ENCODE data around the gene PCDHGB7. TPM values are rescaled to one million over a fixed set of nuclear protein-coding genes. Genes with fewer than 3 reads are reported as not detected.

The PCDHGB7 gene
- total and polyA plus RNA-seq, 12 donors, result 1.9 to 12.6 (median 10.3) TPM

- no peak for DNase-seq
- Histone ChIP-seq H3K36me3 (peaks cover 0 to 26% (median 0%) of the 10 kb centered on the region in 9 donors), H3K27ac (no peak overlapping the region), H3K27me3 (no peaks in the 10 kb centered on the region), H3K4me3 (no peak overlapping the region), H3K9me3 (peaks cover 0 to 15% (median 0%) of the 10 kb centered on the region in 11 donors), H3K4me1 (peaks cover 0 to 3% (median 0%) of the 10 kb centered on the region in 9 donors)
- no peak for ATAC-seq
- TF ChIP-seq CTCF (IDR thresholded peaks at IDR 0.05), result no peak
- intact Hi-C loops (cut with DNase I), result no loop called here
- 97 to 99% methylated on average over 3 of the region's 3 CpGs for WGBS, 2 donors
Observed at GRCh38 chr5:141465351-141465750, 47.9 kb downstream of the PCDHGB7 start.

Other genes with a start within 250 kb of the PCDHGB7 start
Only the 30 nearest of the 37 such genes appear.
- 1 to 10 TPM in 7 of 10 donors, under 1 TPM in 3; 0.64 to 2.8 (median 1.4) TPM for gene PCDHB11, start 218.1 kb upstream of the PCDHGB7 start, total RNA-seq
- under 1 TPM; 0.26 to 0.37 TPM for gene PCDHB11, start 218.1 kb upstream of the PCDHGB7 start, polyA plus RNA-seq
- gene PCDHB12, start 209.0 kb upstream of the PCDHGB7 start, total RNA-seq, result 1 to 10 TPM in 6 of 10 donors, under 1 TPM in 4; 0.79 to 1.7 (median 1.1) TPM
- under 1 TPM; 0.51 to 0.58 TPM for gene PCDHB12, start 209.0 kb upstream of the PCDHGB7 start, polyA plus RNA-seq
- gene PCDHB13, start 203.8 kb upstream of the PCDHGB7 start, total RNA-seq, result 1 to 10 TPM; 2.7 to 5.4 (median 3.6) TPM
- 1 to 10 TPM; 1.0 to 1.3 TPM for gene PCDHB13, start 203.8 kb upstream of the PCDHGB7 start, polyA plus RNA-seq
- 1 to 10 TPM; 1.4 to 9.0 (median 4.2) TPM for gene PCDHB14, start 194.3 kb upstream of the PCDHGB7 start, total RNA-seq
- gene PCDHB14, start 194.3 kb upstream of the PCDHGB7 start, polyA plus RNA-seq, result 1 to 10 TPM; 1.2 to 2.2 TPM
- 10 to 100 TPM in 2 of 10 donors, 1 to 10 TPM in 8; 3.3 to 10.5 (median 5.2) TPM for gene PCDHB15, start 172.3 kb upstream of the PCDHGB7 start, total RNA-seq
- gene PCDHB15, start 172.3 kb upstream of the PCDHGB7 start, polyA plus RNA-seq, result 1 to 10 TPM; 2.3 to 3.4 TPM
- gene SLC25A2, start 113.6 kb upstream of the PCDHGB7 start, total RNA-seq, result under 1 TPM in 2 of 10 donors, not detected in 8; 0.28 TPM
- under 1 TPM in 1 of 2 donors, not detected in 1; 0.22 TPM for gene SLC25A2, start 113.6 kb upstream of the PCDHGB7 start, polyA plus RNA-seq
- 100 to 1,000 TPM in 8 of 10 donors, 10 to 100 TPM in 2; 93.4 to 111 (median 107) TPM for gene TAF7, start 96.9 kb upstream of the PCDHGB7 start, total RNA-seq
- gene TAF7, start 96.9 kb upstream of the PCDHGB7 start, polyA plus RNA-seq, result 10 to 100 TPM; 33.1 to 89.9 TPM
- 1 to 10 TPM; 2.1 to 5.0 (median 2.8) TPM for gene PCDHGA1, start 87.2 kb upstream of the PCDHGB7 start, total RNA-seq
- gene PCDHGA1, start 87.2 kb upstream of the PCDHGB7 start, polyA plus RNA-seq, result 1 to 10 TPM in 1 of 2 donors, under 1 TPM in 1; 0.57 to 1.5 TPM
- 10 to 100 TPM in 6 of 10 donors, 1 to 10 TPM in 4; 7.0 to 15.3 (median 12.2) TPM for gene PCDHGA2, start 78.9 kb upstream of the PCDHGB7 start, total RNA-seq
- gene PCDHGA2, start 78.9 kb upstream of the PCDHGB7 start, polyA plus RNA-seq, result 1 to 10 TPM; 1.6 to 2.0 TPM
- 10 to 100 TPM; 10.0 to 21.0 (median 15.2) TPM for gene PCDHGA3, start 73.8 kb upstream of the PCDHGB7 start, total RNA-seq
- 1 to 10 TPM; 1.3 to 7.5 TPM for gene PCDHGA3, start 73.8 kb upstream of the PCDHGB7 start, polyA plus RNA-seq
- 10 to 100 TPM in 3 of 10 donors, 1 to 10 TPM in 7; 5.2 to 13.2 (median 9.0) TPM for gene PCDHGB1, start 67.6 kb upstream of the PCDHGB7 start, total RNA-seq
- gene PCDHGB1, start 67.6 kb upstream of the PCDHGB7 start, polyA plus RNA-seq, result 1 to 10 TPM in 1 of 2 donors, under 1 TPM in 1; 0.19 to 7.2 TPM
- 10 to 100 TPM in 8 of 10 donors, 1 to 10 TPM in 2; 7.4 to 16.0 (median 10.5) TPM for gene PCDHGA4, start 62.7 kb upstream of the PCDHGB7 start, total RNA-seq
- gene PCDHGA4, start 62.7 kb upstream of the PCDHGB7 start, polyA plus RNA-seq, result 1 to 10 TPM in 1 of 2 donors, under 1 TPM in 1; 0.70 to 4.8 TPM
- 10 to 100 TPM in 7 of 10 donors, 1 to 10 TPM in 3; 8.2 to 17.0 (median 11.5) TPM for gene PCDHGB2, start 57.7 kb upstream of the PCDHGB7 start, total RNA-seq
- 1 to 10 TPM in 1 of 2 donors, under 1 TPM in 1; 0.64 to 5.2 TPM for gene PCDHGB2, start 57.7 kb upstream of the PCDHGB7 start, polyA plus RNA-seq
- gene PCDHGA5, start 53.5 kb upstream of the PCDHGB7 start, total RNA-seq, result 1 to 10 TPM; 5.5 to 9.7 (median 7.1) TPM
- 1 to 10 TPM in 1 of 2 donors, under 1 TPM in 1; 0.59 to 5.3 TPM for gene PCDHGA5, start 53.5 kb upstream of the PCDHGB7 start, polyA plus RNA-seq
- 10 to 100 TPM in 3 of 10 donors, 1 to 10 TPM in 7; 7.0 to 14.0 (median 9.3) TPM for gene PCDHGB3, start 47.4 kb upstream of the PCDHGB7 start, total RNA-seq
- 1 to 10 TPM in 1 of 2 donors, under 1 TPM in 1; 0.39 to 5.1 TPM for gene PCDHGB3, start 47.4 kb upstream of the PCDHGB7 start, polyA plus RNA-seq
- gene PCDHGA6, start 43.8 kb upstream of the PCDHGB7 start, total RNA-seq, result 10 to 100 TPM in 1 of 10 donors, 1 to 10 TPM in 9; 5.4 to 10.6 (median 8.1) TPM
- 1 to 10 TPM; 1.2 to 9.4 TPM for gene PCDHGA6, start 43.8 kb upstream of the PCDHGB7 start, polyA plus RNA-seq
- gene PCDHGA7, start 34.9 kb upstream of the PCDHGB7 start, total RNA-seq, result 10 to 100 TPM in 1 of 10 donors, 1 to 10 TPM in 9; 5.9 to 11.5 (median 8.1) TPM
- 1 to 10 TPM in 1 of 2 donors, under 1 TPM in 1; 0.54 to 6.4 TPM for gene PCDHGA7, start 34.9 kb upstream of the PCDHGB7 start, polyA plus RNA-seq
- 10 to 100 TPM in 1 of 10 donors, 1 to 10 TPM in 9; 5.1 to 10.9 (median 7.3) TPM for gene PCDHGB4, start 30.0 kb upstream of the PCDHGB7 start, total RNA-seq
- gene PCDHGB4, start 30.0 kb upstream of the PCDHGB7 start, polyA plus RNA-seq, result 1 to 10 TPM in 1 of 2 donors, under 1 TPM in 1; 0.96 to 3.3 TPM
- gene PCDHGA8, start 25.0 kb upstream of the PCDHGB7 start, total RNA-seq, result 10 to 100 TPM in 1 of 10 donors, 1 to 10 TPM in 9; 7.2 to 11.2 (median 8.7) TPM
- 1 to 10 TPM in 1 of 2 donors, under 1 TPM in 1; 0.28 to 3.7 TPM for gene PCDHGA8, start 25.0 kb upstream of the PCDHGB7 start, polyA plus RNA-seq
- gene PCDHGB5, start 19.7 kb upstream of the PCDHGB7 start, total RNA-seq, result 10 to 100 TPM in 2 of 10 donors, 1 to 10 TPM in 8; 6.6 to 12.1 (median 8.2) TPM
- 1 to 10 TPM; 1.6 to 3.8 TPM for gene PCDHGB5, start 19.7 kb upstream of the PCDHGB7 start, polyA plus RNA-seq
- gene PCDHGA9, start 14.9 kb upstream of the PCDHGB7 start, total RNA-seq, result 1 to 10 TPM; 4.0 to 8.3 (median 6.0) TPM
- gene PCDHGA9, start 14.9 kb upstream of the PCDHGB7 start, polyA plus RNA-seq, result 1 to 10 TPM in 1 of 2 donors, under 1 TPM in 1; 0.55 to 7.1 TPM
- gene PCDHGB6, start 9.7 kb upstream of the PCDHGB7 start, total RNA-seq, result 10 to 100 TPM in 1 of 10 donors, 1 to 10 TPM in 9; 4.6 to 10.2 (median 6.6) TPM
- gene PCDHGB6, start 9.7 kb upstream of the PCDHGB7 start, polyA plus RNA-seq, result 1 to 10 TPM; 1.1 to 5.8 TPM
- gene PCDHGA10, start 4.7 kb upstream of the PCDHGB7 start, total RNA-seq, result 1 to 10 TPM; 4.3 to 7.8 (median 6.7) TPM
- 1 to 10 TPM in 1 of 2 donors, under 1 TPM in 1; 0.52 to 3.4 TPM for gene PCDHGA10, start 4.7 kb upstream of the PCDHGB7 start, polyA plus RNA-seq
- gene PCDHGA11, start 3.4 kb downstream of the PCDHGB7 start, total RNA-seq, result 1 to 10 TPM; 3.3 to 8.5 (median 5.4) TPM
- 1 to 10 TPM in 1 of 2 donors, under 1 TPM in 1; 0.74 to 7.2 TPM for gene PCDHGA11, start 3.4 kb downstream of the PCDHGB7 start, polyA plus RNA-seq
- 1 to 10 TPM; 5.4 to 9.2 (median 6.1) TPM for gene PCDHGA12, start 12.8 kb downstream of the PCDHGB7 start, total RNA-seq
- gene PCDHGA12, start 12.8 kb downstream of the PCDHGB7 start, polyA plus RNA-seq, result 1 to 10 TPM; 1.6 to 5.3 TPM
- 10 to 100 TPM; 12.8 to 19.5 (median 15.9) TPM for gene PCDHGC3, start 58.3 kb downstream of the PCDHGB7 start, total RNA-seq
- 10 to 100 TPM; 43.4 to 48.6 TPM for gene PCDHGC3, start 58.3 kb downstream of the PCDHGB7 start, polyA plus RNA-seq
- gene PCDHGC4, start 67.4 kb downstream of the PCDHGB7 start, total RNA-seq, result 1 to 10 TPM; 1.7 to 4.3 (median 3.1) TPM
- gene PCDHGC4, start 67.4 kb downstream of the PCDHGB7 start, polyA plus RNA-seq, result 1 to 10 TPM in 1 of 2 donors, under 1 TPM in 1; 0.12 to 5.0 TPM
- gene PCDHGC5, start 71.4 kb downstream of the PCDHGB7 start, total RNA-seq, result 1 to 10 TPM; 2.2 to 4.9 (median 3.3) TPM
- 10 to 100 TPM in 1 of 2 donors, under 1 TPM in 1; 0.38 to 10.2 TPM for gene PCDHGC5, start 71.4 kb downstream of the PCDHGB7 start, polyA plus RNA-seq
- gene DIAPH1, start 201.3 kb downstream of the PCDHGB7 start, total RNA-seq, result 10 to 100 TPM; 27.3 to 93.2 (median 46.9) TPM
- gene DIAPH1, start 201.3 kb downstream of the PCDHGB7 start, polyA plus RNA-seq, result 10 to 100 TPM; 28.4 to 48.6 TPM
- gene HDAC3, start 219.2 kb downstream of the PCDHGB7 start, total RNA-seq, result 10 to 100 TPM; 30.9 to 43.0 (median 32.7) TPM
- gene HDAC3, start 219.2 kb downstream of the PCDHGB7 start, polyA plus RNA-seq, result 10 to 100 TPM; 27.7 to 38.2 TPM

All from heart right ventricle (tissue), 16 donors.